Natural killer cell (primary cell): ENCODE data around the gene ERC1. TPM values are rescaled to one million over a fixed set of nuclear protein-coding genes. Genes with fewer than 3 reads are reported as not detected.
A peak's percentile ranks its signal among the peaks of the same experiment; 100 is the strongest.

Experiments
- ATAC-seq, 3 donors: fragments of 150-1000 bp in 2 of 3; fragments of 200-7000 bp in 1 of 3; cut with Tn5 transposase; 1 replicate in 1 of 3; 2 replicates in 2 of 3; pipeline ENCODE4 v1.10.0; 2021; ENCODE audit warnings: mild to moderate bottlenecking in 2 of 3, moderate library complexity in 2 of 3
- DNase-seq, 2 donors: peaks; one replicate each; pipeline versions ENCODE4 v3.0.0 to v3.0.0-alpha.2; 2013 to 2021; ENCODE audit warnings: mixed read lengths in 1 of 2
- H3K27ac ChIP-seq: one replicate; pipeline ENCODE4 v1.5.1; 2013; ENCODE audit warnings: mild to moderate bottlenecking, low read length
- H3K27me3 ChIP-seq: one replicate; pipeline ENCODE4 v1.6.1; 2013; ENCODE audit warnings: low read length; ENCODE audit not compliant: control insufficient read depth, insufficient read depth
- H3K36me3 ChIP-seq: one replicate; pipeline ENCODE4 v1.6.1; 2013; ENCODE audit warnings: low read length; ENCODE audit not compliant: control insufficient read depth, insufficient read depth
- H3K4me1 ChIP-seq: one replicate; pipeline ENCODE4 v1.6.1; 2013; ENCODE audit warnings: low read length; ENCODE audit not compliant: control insufficient read depth, insufficient read depth
- H3K4me3 ChIP-seq: one replicate; pipeline ENCODE4 v1.5.1; 2013; ENCODE audit warnings: low read length
- H3K9me3 ChIP-seq: one replicate; pipeline ENCODE4 v1.6.1; 2013; ENCODE audit warnings: low read length; ENCODE audit not compliant: control insufficient read depth, insufficient read depth
- H3K27ac Mint-ChIP-seq, 2 donors: one replicate each; pipeline ENCODE4 v1.8.0; 2022; ENCODE audit warnings: mild to moderate bottlenecking in 2 of 2, mixed read lengths in 2 of 2, moderate library complexity in 1 of 2
- H3K27me3 Mint-ChIP-seq, 2 donors: one replicate each; pipeline ENCODE4 v1.8.0; 2022; ENCODE audit warnings: low read depth in 2 of 2, mixed read lengths in 2 of 2
- H3K36me3 Mint-ChIP-seq: one replicate; pipeline ENCODE4 v1.8.0; 2022; ENCODE audit warnings: mixed read lengths
- H3K4me1 Mint-ChIP-seq, 2 donors: one replicate each; pipeline ENCODE4 v1.8.0; 2022; ENCODE audit warnings: mixed read lengths in 2 of 2
- H3K4me3 Mint-ChIP-seq: one replicate; pipeline ENCODE4 v1.8.0; 2022; ENCODE audit warnings: mild to moderate bottlenecking, moderate library complexity, mixed read lengths
- H3K9me3 Mint-ChIP-seq, 2 donors: one replicate each; pipeline ENCODE4 v1.8.0; 2022; ENCODE audit warnings: mixed read lengths in 2 of 2
- WGBS: methylation state at CpG from one replicate; pipeline ENCODE4 v1.1.7; 2013; ENCODE audit warnings: missing lambda C conversion rate; ENCODE audit not compliant: insufficient coverage; 5-methylcytosine and 5-hydroxymethylcytosine counted together
- intact Hi-C: fragments of 100-400 bp; cut with micrococcal nuclease; formaldehyde crosslinking; loops from one replicate; pipeline ENCODE4 v1.14.2; 2022
- total RNA-seq, 4 donors: library from RNA; stranded (reverse); fragments of 120-200 nt in 1 of 4; gene quantifications; one replicate each; pipeline versions ENCODE4 v1.2.3 to v1.2.4, GENCODE V29; 2013 to 2022
- TF ChIP-seq, protein P1 (sequence below): fragments of 200-600 bp; IDR thresholded peaks from one replicate; pipeline ENCODE4 v1.8.0; 2022; ENCODE audit warnings: antibody characterized with exemption

The ERC1 gene
- total RNA-seq, 3 donors from 2014 or later (not counting 1 experiment from before 2014, with no cell fraction given): 43.5 to 54.0 (median 44.9) TPM

DNA sequence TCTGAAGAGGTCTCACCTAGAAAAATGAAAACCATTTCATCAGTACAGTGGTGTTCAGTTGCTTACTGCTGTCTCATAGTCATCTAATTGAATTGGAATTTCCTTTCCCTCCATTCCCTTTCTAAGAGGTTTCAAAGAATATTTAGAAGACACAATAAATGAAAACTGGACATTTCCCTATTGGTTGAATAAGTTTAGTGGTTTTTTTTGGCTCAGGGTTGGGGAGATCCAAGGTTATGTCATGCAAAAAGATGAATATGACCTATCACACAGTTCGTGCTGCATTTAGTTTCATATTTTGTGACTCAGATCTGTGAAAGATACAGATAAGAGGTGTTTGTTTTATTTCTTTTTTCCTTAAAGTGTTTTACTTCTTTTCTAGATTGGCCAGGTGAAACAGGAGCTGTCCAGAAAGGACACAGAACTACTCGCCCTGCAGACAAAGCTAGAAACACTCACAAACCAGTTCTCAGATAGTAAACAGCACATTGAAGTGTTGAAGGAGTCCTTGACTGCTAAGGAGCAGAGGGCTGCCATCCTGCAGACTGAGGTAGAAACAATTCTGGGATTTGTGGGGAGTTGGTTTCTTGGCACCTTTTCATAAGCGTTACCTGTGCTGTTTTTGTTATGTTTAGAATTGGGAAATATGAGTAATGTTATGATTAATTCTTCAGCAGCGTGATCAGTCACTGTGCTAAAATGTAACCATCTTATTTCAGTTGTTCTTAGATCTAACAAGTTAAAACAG lies 124.6 kb downstream of the ERC1 start:
- H3K4me1 Mint-ChIP-seq: no peaks in the 10 kb centered on the region
- H3K4me3 Mint-ChIP-seq: no peak overlapping the region
- H3K27me3 Mint-ChIP-seq: no peaks in the 10 kb centered on the region
- ATAC-seq: no peak
- Histone ChIP-seq H3K4me3 (no peak overlapping the region), H3K4me1 (no peaks in the 10 kb centered on the region), H3K27ac (no peak overlapping the region), H3K36me3 (peaks cover 5% of the 10 kb centered on the region), H3K27me3 (no peaks in the 10 kb centered on the region), H3K9me3 (no peaks in the 10 kb centered on the region)
- H3K9me3 Mint-ChIP-seq: no peaks in the 10 kb centered on the region
- H3K27ac Mint-ChIP-seq: no peak overlapping the region
- WGBS: 74% methylated on average over 3 of the region's 4 CpGs
- TF ChIP-seq, protein P1, sequence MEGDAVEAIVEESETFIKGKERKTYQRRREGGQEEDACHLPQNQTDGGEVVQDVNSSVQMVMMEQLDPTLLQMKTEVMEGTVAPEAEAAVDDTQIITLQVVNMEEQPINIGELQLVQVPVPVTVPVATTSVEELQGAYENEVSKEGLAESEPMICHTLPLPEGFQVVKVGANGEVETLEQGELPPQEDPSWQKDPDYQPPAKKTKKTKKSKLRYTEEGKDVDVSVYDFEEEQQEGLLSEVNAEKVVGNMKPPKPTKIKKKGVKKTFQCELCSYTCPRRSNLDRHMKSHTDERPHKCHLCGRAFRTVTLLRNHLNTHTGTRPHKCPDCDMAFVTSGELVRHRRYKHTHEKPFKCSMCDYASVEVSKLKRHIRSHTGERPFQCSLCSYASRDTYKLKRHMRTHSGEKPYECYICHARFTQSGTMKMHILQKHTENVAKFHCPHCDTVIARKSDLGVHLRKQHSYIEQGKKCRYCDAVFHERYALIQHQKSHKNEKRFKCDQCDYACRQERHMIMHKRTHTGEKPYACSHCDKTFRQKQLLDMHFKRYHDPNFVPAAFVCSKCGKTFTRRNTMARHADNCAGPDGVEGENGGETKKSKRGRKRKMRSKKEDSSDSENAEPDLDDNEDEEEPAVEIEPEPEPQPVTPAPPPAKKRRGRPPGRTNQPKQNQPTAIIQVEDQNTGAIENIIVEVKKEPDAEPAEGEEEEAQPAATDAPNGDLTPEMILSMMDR: no peak
- intact Hi-C loops: no loop called here
- H3K36me3 Mint-ChIP-seq: no peaks in the 10 kb centered on the region
- DNase-seq: no peak

DNA sequence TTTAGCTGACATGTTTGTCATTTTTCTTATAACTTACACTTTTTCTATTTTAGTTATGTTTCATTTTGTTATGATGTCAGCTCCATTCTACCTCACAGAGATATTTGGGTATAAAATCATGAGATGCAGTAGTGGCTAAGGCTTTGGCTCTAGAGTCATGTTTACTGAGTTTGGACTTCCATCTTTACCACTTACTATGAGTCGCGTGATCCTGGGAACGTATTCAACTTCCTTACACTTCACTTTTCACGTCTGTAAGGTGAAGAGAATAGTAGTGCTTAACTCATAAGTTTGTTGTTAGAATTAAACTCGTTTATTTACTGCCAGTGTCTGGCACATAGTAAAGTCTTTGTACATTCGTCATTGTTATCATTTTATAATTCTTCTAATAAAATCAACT lies 126.3 kb downstream of the ERC1 start:
- Mint-ChIP-seq H3K4me3 (no peak overlapping the region), H3K27me3 (no peaks in the 10 kb centered on the region), H3K4me1 (no peaks in the 10 kb centered on the region), H3K27ac (no peak overlapping the region), H3K9me3 (no peaks in the 10 kb centered on the region), H3K36me3 (no peaks in the 10 kb centered on the region)
- intact Hi-C loops: no loop called here
- Histone ChIP-seq H3K4me1 (no peaks in the 10 kb centered on the region), H3K36me3 (peaks cover 2% of the 10 kb centered on the region), H3K27me3 (no peaks in the 10 kb centered on the region), H3K27ac (no peak overlapping the region), H3K9me3 (no peaks in the 10 kb centered on the region), H3K4me3 (no peak overlapping the region)
- no peak for ATAC-seq
- TF ChIP-seq, protein P1: no peak
- peak in 1 of 2 donors; percentile 11 for DNase-seq
- WGBS: no CpG with 5 or more reads among the region's 6 CpGs

DNA sequence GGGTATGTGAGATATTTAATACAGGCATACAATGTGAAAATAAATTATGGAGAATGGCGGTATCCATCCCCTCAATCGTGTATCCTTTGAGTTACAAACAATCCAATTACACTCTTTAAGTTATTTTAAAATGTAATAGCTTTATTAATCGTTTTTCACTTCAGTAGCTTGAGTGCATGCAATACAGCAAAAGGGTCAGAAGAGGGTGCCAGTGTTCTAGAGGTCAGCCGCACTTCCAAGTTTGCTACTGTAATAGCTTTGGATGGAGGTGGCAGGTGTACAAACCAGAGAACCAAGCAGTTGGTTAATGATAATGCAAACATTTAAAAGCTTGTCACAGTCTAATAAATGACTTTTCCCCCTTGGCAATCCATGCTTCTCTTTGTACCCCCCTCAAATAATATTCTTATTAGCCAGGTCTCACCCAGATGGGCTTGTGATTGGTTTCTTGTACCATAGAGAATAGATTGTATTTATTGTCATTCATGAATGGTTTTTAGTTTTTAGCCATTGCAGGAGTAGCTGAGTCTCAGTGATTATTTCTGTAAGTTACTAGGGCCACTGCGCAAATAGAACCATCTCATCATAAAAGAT lies 127.0 kb downstream of the ERC1 start:
- Histone ChIP-seq H3K9me3 (no peaks in the 10 kb centered on the region), H3K36me3 (peaks cover 2% of the 10 kb centered on the region), H3K4me3 (no peak overlapping the region), H3K4me1 (peaks cover 4% of the 10 kb centered on the region), H3K27me3 (no peaks in the 10 kb centered on the region), H3K27ac (no peak overlapping the region)
- Mint-ChIP-seq H3K9me3 (no peaks in the 10 kb centered on the region), H3K4me3 (no peak overlapping the region), H3K36me3 (no peaks in the 10 kb centered on the region), H3K27ac (no peak overlapping the region), H3K4me1 (peaks cover 6 to 7% of the 10 kb centered on the region in 2 donors), H3K27me3 (no peaks in the 10 kb centered on the region)
- peak; percentile 57 to 89 for DNase-seq
- WGBS: 38% methylated on average over 3 of the region's 5 CpGs
- intact Hi-C loops: loop anchor here (1.0 kb wide), 2 partner anchors 465 to 487 kb away; no protein-coding TSS in a partner anchor
- peak; percentile 74 to 89 (median 85) for ATAC-seq
- TF ChIP-seq, protein P1: peak; percentile 97
